ENCODE data around the gene OR10G4. TPM values are rescaled to one million over a fixed set of nuclear protein-coding genes. Genes with fewer than 3 reads are reported as not detected.
"Not testable (repeated sequence)": the region's sequence is repeated elsewhere in the genome, so short reads cannot be mapped to it uniquely, and the experiment has no call there.

OR10G4 gene, protein sequence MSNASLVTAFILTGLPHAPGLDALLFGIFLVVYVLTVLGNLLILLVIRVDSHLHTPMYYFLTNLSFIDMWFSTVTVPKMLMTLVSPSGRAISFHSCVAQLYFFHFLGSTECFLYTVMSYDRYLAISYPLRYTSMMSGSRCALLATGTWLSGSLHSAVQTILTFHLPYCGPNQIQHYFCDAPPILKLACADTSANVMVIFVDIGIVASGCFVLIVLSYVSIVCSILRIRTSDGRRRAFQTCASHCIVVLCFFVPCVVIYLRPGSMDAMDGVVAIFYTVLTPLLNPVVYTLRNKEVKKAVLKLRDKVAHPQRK
- not detected for total RNA-seq
- long read RNA-seq, result 0 reads

DNA sequence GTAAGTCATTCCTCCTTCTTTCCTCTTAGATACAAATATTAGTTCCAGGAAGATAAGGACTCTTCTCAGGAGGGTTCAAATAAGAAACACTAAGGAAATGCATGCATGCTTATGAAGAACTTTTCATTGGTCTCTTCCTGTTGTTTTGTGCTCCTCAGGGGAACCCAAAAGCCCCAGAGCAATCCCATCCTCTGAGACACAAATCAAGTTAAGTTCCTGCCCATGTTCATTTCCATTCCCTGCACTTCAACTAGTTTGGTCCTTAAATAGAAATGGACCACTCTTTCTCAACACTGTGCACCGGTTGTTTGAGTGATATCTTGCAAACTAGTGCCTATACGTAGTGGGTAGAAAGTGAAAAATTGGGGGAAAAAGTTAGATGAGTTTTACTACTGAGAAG lies at the start of gene OR10G4:
Gene OR10G4, plus strand, starts transcription at position 301 of the 400 bp plus-strand sequence. CDS start 2,578 bp downstream, outside the sequence.
- DNase-seq (ENCODE audit: low spot score), result no peak

DNA sequence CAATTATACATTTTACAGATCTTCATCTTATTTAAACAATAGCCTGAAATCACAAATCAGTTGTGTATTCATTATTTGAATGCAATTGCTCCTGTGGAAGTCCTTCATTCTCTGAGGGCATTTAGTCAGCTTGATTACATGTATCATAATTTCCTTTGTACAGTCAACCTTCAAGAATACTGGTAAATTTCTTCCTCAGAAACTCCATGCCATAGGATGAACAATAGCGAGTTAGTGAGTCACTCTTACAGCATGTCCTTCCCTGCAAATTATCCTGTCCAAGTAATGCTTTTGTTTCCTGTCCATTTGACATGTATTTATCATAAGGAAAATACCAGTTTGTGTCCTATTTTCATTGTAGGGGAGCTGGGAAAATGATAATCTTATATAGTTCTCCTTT lies 39.0 kb upstream of the OR10G4 start:
- DNase-seq (ENCODE audit: low spot score), result no peak

DNA sequence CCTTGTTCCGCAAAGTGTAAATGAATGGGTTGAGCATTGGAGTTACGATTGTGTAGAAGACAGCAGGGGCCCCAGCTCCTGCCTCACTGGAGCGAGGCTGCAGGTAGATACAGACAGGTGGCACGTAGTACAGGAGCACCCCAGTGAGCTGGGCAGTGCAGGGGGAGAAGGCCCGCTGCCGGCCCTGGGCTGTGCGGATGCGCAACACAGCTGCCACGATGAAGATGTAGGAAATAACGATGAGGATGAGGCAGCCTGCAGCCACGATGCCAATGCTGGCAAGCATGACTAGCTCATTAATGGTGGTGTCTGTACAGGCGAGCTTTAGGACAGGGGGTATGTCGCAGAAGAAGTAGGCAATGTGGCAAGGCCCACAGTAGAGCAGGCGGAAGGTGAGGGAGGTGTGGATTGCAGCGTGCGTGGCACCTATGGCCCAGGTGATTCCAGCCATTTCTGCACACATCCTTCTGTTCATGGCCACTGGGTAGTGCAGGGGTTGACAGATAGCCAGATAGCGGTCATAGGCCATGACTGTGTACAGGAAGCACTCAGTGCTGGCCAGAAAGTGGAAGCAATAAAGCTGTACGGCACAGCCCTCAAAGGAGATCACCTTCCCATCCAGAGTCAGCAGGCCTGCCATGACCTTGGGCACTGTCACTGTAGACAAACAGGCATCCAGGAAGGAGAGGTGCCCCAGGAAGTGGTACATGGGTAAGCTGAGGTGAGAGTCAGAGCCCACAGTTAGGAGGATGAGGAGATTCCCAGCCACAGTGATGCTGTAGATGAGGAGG lies 35.8 kb upstream of the OR10G4 start:
- no peak for DNase-seq (ENCODE audit: low spot score)

DNA sequence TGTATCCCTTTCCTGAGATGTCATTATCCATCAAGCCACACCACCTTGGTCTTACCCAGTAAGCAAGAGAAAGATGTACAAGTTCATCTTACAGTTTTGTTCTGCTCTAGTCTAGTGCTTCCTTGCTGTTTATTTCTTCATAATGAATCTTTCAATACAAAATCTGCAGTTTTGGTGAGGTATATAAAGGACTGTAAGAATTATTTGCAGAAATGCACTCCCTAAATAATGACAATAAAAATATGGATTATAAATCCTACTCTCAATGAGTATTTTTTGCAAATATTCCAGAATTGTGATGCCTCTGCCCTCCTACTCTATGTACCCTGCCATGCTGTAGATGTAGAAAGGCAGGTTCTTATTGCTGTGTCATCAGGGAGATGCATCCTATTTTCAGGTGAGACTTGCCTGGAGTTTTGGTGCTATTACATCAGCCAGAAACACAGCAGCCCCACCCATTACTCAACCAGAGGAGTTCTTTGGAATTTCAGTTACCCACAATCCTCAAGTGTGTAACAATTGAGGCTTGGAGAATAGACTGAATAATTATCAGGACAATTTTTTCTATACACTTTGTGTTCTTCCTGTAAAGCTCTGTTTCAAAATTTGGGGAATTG lies 35.0 kb upstream of the OR10G4 start, which contains the start of gene OR10S1:
Gene OR10S1, minus strand, starts transcription at position 51 of the 617 bp plus-strand sequence. CDS start 117 bp downstream, outside the sequence.
- DNase-seq (ENCODE audit: low spot score), result no peak

DNA sequence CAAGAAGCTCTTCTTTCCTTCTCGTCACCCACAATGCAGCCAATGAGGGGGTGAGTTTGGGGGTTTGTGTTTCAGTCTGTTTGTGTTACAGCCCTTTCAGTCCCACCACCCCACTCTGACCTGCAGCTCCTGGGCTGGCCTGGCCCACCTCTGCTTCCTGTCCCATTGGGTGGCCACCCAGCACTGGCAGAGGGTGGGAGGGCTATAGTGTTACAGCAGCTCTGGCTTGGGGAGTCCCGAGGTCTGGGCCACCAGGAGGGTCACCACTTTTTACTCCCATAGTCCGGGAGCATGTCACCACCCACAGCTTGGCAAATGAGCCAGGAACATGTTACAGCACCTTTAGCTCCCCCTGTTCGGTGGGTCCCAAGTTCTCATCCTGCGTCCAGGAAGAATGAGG lies 33.5 kb upstream of the OR10G4 start:
- DNase-seq (ENCODE audit: low spot score), result no peak

DNA sequence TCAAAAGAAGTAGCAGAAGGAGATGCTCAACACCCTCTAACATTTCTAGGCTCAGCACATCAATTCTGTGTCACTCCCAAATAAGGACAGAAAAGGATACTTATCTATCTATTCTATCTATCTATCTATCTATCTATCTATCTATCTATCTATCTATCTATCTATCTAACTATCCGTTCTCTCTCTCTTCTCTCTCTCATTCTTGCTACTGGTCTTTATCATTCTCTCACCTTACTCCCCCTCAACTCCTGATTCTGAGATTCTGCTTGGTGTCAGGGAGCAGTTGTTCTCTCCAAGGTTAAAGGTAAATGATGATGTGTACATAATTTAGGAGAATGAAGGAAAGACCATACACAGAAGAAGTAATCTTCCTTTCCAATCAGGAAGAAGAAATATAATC lies 17.7 kb upstream of the OR10G4 start, which contains the start of gene OR10G6:
Gene OR10G6, minus strand, starts transcription at position 43 of the 400 bp plus-strand sequence. Its CDS starts 0 bp downstream, at position 43.
- no peak for DNase-seq (ENCODE audit: low spot score)

DNA sequence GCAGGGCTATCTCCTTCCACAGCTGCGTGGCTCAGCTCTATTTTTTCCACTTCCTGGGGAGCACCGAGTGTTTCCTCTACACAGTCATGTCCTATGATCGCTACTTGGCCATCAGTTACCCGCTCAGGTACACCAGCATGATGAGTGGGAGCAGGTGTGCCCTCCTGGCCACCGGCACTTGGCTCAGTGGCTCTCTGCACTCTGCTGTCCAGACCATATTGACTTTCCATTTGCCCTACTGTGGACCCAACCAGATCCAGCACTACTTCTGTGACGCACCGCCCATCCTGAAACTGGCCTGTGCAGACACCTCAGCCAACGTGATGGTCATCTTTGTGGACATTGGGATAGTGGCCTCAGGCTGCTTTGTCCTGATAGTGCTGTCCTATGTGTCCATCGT lies 3.0 kb downstream of the OR10G4 start:
- not testable (repeated sequence) for DNase-seq (ENCODE audit: low spot score)

DNA sequence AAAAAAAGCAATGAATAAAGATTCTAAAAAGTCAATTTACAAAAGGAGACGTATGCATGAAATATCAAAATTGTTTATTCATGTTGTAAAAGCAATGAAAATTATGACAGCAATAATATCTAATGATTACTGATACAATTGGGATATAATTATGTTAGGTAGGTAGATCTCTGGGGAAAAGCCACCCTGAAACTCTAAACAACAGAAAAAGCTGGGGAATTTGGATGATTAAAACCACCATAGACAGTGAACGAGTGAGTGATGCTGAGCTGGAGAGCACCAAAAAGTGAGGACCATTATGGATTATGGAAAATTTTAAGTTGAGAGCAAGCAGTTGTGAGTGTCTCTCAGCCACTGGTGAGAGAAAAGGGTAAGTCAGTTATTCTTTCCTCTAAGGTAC lies 13.7 kb downstream of the OR10G4 start, which contains the start of gene OR10G8:
Gene OR10G8, plus strand, starts transcription at position 301 of the 400 bp plus-strand sequence. CDS start 2,825 bp downstream, outside the sequence.
- DNase-seq (ENCODE audit: low spot score), result no peak

DNA sequence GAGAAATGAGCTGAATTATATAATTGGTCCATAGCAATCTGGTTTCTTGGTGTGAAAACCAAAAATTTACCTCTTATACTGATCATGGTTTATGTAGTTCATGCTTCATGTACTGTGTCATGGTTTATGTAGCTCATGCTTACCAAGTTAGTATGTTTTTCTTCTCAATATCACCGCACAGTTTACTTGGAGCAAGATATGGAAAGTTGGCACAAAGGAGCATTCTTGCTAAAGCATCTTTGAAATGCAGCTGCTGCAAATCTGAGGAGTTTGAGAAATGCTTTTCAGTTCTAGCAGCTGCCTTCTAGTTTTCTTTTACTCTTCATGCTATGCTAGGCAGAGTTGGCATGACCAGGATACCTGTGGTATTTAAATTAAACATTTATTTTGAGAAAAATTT lies 23.9 kb downstream of the OR10G4 start:
- DNase-seq (ENCODE audit: low spot score), result no peak

DNA sequence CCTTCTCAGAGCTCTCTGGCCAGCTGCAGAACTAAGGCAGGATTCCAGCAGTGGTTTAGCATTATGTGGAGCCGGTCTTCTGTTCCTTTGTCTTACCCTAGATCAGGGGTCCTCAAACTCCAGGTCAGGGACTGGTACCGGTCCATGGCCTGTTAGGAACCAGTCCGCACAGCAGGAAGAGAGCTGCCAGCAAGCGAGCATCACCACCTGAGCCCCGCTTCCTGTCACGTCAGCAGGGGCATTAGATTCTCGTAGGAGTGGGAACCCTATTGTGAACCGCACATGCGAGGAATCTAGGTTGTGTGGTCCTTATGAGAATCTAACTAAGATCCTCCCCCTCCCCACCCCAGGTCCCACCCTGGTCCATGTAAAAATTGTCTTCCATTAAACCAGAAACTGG lies 26.8 kb downstream of the OR10G4 start:
- DNase-seq (ENCODE audit: low spot score), result no peak

DNA sequence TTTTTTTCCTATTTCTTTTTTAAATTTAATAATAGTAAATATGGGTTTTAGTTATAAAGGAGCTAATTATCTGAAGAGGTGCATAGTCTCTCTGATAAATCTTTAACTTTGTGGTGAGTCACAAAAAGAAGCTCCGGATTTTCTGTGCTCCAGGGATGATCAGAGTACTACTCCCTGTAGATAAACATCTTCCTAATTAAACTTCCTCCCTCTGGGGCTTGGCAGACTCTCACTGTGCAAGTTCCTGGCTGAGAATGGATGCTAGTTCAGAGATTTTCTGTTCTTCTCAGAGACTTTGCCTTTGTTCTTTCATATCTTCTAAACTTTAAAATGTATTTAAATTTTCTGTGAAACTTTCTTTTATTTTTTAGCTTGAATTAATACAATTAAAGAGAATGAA lies 28.5 kb downstream of the OR10G4 start, which contains the start of gene OR10G7:
Gene OR10G7, minus strand, starts transcription at position 72 of the 400 bp plus-strand sequence. CDS start 2,324 bp downstream, outside the sequence.
- DNase-seq (ENCODE audit: low spot score), result no peak

DNA sequence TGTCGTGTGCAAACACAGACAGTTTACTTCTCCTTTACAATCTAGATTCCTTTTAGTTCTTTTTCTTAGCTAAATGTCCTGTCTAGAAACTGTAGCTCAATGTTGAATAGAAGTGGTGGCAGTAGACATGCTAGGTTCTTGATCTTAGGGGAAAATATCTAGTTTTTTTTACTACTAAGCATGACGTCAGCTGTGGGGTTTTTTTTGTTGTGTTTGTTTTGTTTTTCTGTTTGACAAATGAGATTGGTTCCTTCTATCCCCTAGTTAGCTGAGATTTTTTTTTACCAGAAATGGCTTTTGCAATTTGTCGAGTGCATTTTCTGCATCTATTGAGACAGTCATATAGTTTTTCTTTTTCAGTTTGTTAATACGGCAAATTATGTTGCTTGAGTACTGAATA lies 30.6 kb downstream of the OR10G4 start:
- no peak for DNase-seq (ENCODE audit: low spot score)

DNA sequence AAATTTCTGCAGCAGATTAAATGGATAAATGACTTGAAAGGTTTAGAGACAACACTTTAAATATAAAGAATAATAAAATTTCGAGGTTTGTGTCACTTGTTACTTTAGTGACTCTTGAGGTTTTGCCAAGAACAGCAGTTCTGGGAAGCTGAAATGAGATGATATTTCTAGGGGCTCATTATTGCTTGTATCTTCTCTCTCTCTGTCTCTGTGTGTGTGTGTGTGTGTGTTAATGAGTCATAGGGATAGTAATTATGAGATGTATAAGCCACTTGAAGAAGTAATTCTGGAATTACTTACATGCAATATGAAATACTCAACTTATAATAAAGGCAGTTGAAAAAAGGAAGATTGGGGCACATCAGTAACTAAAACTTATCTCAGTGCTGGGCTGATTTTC lies 38.0 kb downstream of the OR10G4 start:
- no peak for DNase-seq (ENCODE audit: low spot score)

DNA sequence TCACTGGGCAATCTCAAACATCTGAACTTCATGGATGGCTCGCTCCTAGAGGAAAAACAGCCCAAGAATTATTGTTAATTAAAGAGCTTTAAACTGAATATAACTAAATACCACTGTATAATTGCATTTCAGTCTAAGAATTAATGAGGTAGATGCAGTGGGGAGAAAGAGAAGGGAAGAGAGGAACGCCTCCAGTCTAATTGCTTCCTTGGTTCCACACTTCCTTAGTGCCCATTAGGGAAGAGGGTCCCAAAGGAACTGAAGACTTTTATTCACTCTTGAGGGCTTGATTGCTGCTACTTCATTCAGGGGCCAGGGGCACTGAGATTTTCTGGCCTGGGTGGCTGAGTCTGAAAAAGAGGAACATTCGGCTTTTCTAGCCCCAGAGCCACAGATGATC lies 40.2 kb downstream of the OR10G4 start:
- no peak for DNase-seq (ENCODE audit: low spot score)

Other genes starting within 250 kb of the OR10G4 start
- gene OR6M1, start 206.6 kb upstream of the OR10G4 start, total RNA-seq, result not detected
- gene TMEM225, start 127.3 kb upstream of the OR10G4 start, total RNA-seq, result not detected
- gene OR8D4, start 110.8 kb upstream of the OR10G4 start, total RNA-seq, result not detected
- not detected for gene OR4D5, start 73.4 kb upstream of the OR10G4 start, total RNA-seq
- gene OR6T1, start 69.2 kb upstream of the OR10G4 start, total RNA-seq, result not detected
- gene OR10S1, start 35.2 kb upstream of the OR10G4 start, total RNA-seq, result not detected
- not detected for gene OR10G6, start 17.8 kb upstream of the OR10G4 start, total RNA-seq
- not detected for gene OR10G9, start 10.0 kb downstream of the OR10G4 start, total RNA-seq
- gene OR10G8, start 13.8 kb downstream of the OR10G4 start, total RNA-seq, result not detected
- gene OR10G7, start 28.3 kb downstream of the OR10G4 start, total RNA-seq, result not detected
- gene VWA5A, start 102.5 kb downstream of the OR10G4 start, total RNA-seq, result 14.6 TPM
- gene OR10D3, start 170.3 kb downstream of the OR10G4 start, total RNA-seq, result not detected
- gene OR8G1, start 228.1 kb downstream of the OR10G4 start, total RNA-seq, result not detected
- not detected for gene OR8G5, start 243.4 kb downstream of the OR10G4 start, total RNA-seq

Data from mesenteric fat pad (tissue), 1 donor.